ENCODE data around the gene WDCP.

- TF ChIP-seq CTCF (IDR thresholded peaks at IDR 0.05) (no peak), POLR2A (IDR thresholded peaks at IDR 0.05) (no peak), POLR2AphosphoS5 (IDR thresholded peaks at IDR 0.05) (no peak), EP300 (IDR thresholded peaks at IDR 0.05) (no peak)
Observed at GRCh38 chr2:24009367-24009679, 37.9 kb downstream of the WDCP start.
